Heart left ventricle (tissue), 16 donors: Measurements from ENCODE around the gene UBN1. TPM values are rescaled to one million over a fixed set of nuclear protein-coding genes. Genes with fewer than 3 reads are reported as not detected.

Source experiments
- ATAC-seq, 4 donors: fragments of 200-7000 bp; cut with Tn5 transposase; one replicate each; pipeline ENCODE4 v1.9.1; 2020 to 2022; ENCODE audit warnings: moderate library complexity in 4 of 4, mild to moderate bottlenecking in 3 of 4, moderate number of reproducible peaks in 1 of 4
- DNase-seq, 5 donors: peaks; one replicate each; pipeline ENCODE4 v3.0.0-alpha.2; 2020
- H3K27ac ChIP-seq, 12 donors: fragments of 200-600 bp; sonication (generic) in 4 of 12; one replicate each; pipeline versions ENCODE4 v1.5.0 to v1.8.0; 2016 to 2022; ENCODE audit warnings: mild to moderate bottlenecking in 2 of 12
- H3K27me3 ChIP-seq, 9 donors: fragments of 200-600 bp; sonication (generic) in 2 of 9; one replicate each; pipeline versions ENCODE4 v1.5.1 to v1.8.0; 2016 to 2022; ENCODE audit warnings: mild to moderate bottlenecking in 3 of 9
- H3K36me3 ChIP-seq, 9 donors: fragments of 200-600 bp; sonication (generic) in 2 of 9; one replicate each; pipeline versions ENCODE4 v1.5.0 to v1.8.0; 2018 to 2022; ENCODE audit warnings: mild to moderate bottlenecking in 2 of 9
- H3K4me1 ChIP-seq, 12 donors: fragments of 200-600 bp; sonication (generic) in 4 of 12; one replicate each; pipeline versions ENCODE4 v1.5.0 to v1.8.0; 2016 to 2022; ENCODE audit warnings: mild to moderate bottlenecking in 3 of 12
- H3K4me3 ChIP-seq, 12 donors: fragments of 200-600 bp; sonication (generic) in 4 of 12; one replicate each; pipeline versions ENCODE4 v1.5.0 to v1.8.0; 2017 to 2022; ENCODE audit warnings: mild to moderate bottlenecking in 9 of 12, moderate library complexity in 4 of 12
- H3K9me3 ChIP-seq, 12 donors: fragments of 200-600 bp; sonication (generic) in 4 of 12; one replicate each; pipeline versions ENCODE4 v1.5.0 to v1.8.0; 2016 to 2022; ENCODE audit warnings: mild to moderate bottlenecking in 1 of 12
- POLR2A ChIP-seq, 2 donors: fragments of 450-650 bp; IDR thresholded peaks; one replicate each; pipeline ENCODE4 v1.6.1; 2017; ENCODE audit warnings: antibody characterized with exemption in 2 of 2, mild to moderate bottlenecking in 2 of 2, moderate library complexity in 2 of 2
- WGBS, 4 donors: extraction: QIAGEN DNeasy Blood & Tissue Kit in 2 of 4; methylation state at CpG; one replicate each; pipeline versions ENCODE4 v1.1.5 to v1.1.7; 2013 to 2018; 5-methylcytosine and 5-hydroxymethylcytosine counted together
- intact Hi-C, 10 donors: fragments of 100-400 bp; cut with DNase I; formaldehyde crosslinking; loops; one replicate each; pipeline versions ENCODE4 v1.11.1 to v1.14.2; 2022
- polyA plus RNA-seq, 2 donors: library from polyadenylated mRNA; stranded (reverse); fragments of 200-250 nt; gene quantifications; one replicate each; pipeline ENCODE4 v1.2.3, GENCODE V29; 2013
- total RNA-seq, 9 donors: library from RNA; depleted of rRNA in 2 of 9; stranded (reverse); fragments of >200 nt in 2 of 9; fragmentation: NEBNext Ultra II Directional in 3 of 9; extraction: Animal tissue kit (Norgen Biotek cat#: 25700) in 3 of 9; gene quantifications; one replicate each; pipeline versions ENCODE4 v1.1.0 to v1.2.4, GENCODE V29; 2016 to 2023
- TF ChIP-seq, protein P1 (sequence below), 12 donors: fragments of 200-600 bp; sonication (generic) in 4 of 12; IDR thresholded peaks; one replicate each; pipeline versions ENCODE4 v1.5.0 to v1.8.0; 2018 to 2022; ENCODE audit warnings: antibody characterized with exemption in 12 of 12, mild to moderate bottlenecking in 5 of 12
- donor health status: ischemic (EF 13 %, LVEDD 7.1; RV severe dilation, severe dysfunction).
- donor health status: healthy with polysubstance abuse.
- donor health status: DM: no; HTN: yes; CAD: no.
- donor health status: DM: no; HTN: no; CAD: no.
- donor health status: ischemic (EF 25% LVEDD 6.9; RV normal size, moderate dysfunction).
- donor health status: ischemic (EF 25% LVEDD 5.7; RV mildly dilated, moderate dysfunction).
- donor health status: healthy.
- donor health status: DM: yes; HTN: yes; CAD: no.
- donor health status: ischemic (EF 35%, LVEDD 5.7; RV mildly dilated, moderate dysfunction).
- donor health status: nonischemic (EF 11% LVEDD 7.7; RV severe dilation, severe dysfunction).
- donor health status: DM: yes; HTN: yes; CAD: no.
- donor health status: PGD.
- donor health status: ischemic (EF 29% LVEDD 5.4; RV normal size, mild dysfunction).
- donor health status: nonischemic (EF 23%, LVEDD 6.1; RV moderate dilation, normal function).

UBN1 gene
- total and polyA plus RNA-seq, 11 donors, result 20.3 to 77.9 (median 32.7) TPM

DNA sequence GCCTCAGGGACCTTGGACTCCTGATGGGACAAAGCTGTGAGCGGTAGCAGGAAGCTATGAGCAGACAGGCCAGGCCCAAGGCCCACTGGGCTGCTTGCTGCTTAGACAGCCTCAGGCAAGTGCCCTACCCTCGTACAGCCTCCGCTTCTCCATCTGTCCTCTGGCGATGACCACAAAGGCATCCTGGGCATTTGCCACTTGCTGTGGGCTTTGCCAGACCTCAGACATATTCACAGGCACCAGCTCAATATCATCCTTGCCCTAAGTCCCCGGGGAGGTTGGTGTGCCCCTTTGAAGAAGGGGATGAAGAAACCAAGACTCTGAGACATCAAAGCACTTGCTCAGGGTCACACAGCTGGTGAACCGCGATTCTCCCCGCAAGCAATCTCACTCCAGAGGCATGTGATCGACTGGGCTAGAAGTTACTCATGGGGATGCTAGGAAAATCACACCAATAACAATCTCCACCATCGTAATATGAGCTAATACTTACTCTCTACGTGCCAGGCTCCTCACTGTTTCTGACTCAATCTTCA, 68.0 kb downstream of the UBN1 start:
- no peak for DNase-seq
- TF ChIP-seq POLR2A (IDR thresholded peaks at IDR 0.05), result no peak
- no peaks in the 10 kb centered on the region for H3K27me3 ChIP-seq
- H3K9me3 ChIP-seq, result no peaks in the 10 kb centered on the region
- no peaks in the 10 kb centered on the region for H3K4me1 ChIP-seq
- no peak overlapping the region for H3K4me3 ChIP-seq
- intact Hi-C loops, result no loop called here
- no peaks in the 10 kb centered on the region for H3K36me3 ChIP-seq
- H3K27ac ChIP-seq, result no peak overlapping the region
- WGBS, 4 donors, result 72 to 83% (median 78%) methylated on average over 7 to 11 of the region's 11 CpGs
- ATAC-seq, result no peak

DNA sequence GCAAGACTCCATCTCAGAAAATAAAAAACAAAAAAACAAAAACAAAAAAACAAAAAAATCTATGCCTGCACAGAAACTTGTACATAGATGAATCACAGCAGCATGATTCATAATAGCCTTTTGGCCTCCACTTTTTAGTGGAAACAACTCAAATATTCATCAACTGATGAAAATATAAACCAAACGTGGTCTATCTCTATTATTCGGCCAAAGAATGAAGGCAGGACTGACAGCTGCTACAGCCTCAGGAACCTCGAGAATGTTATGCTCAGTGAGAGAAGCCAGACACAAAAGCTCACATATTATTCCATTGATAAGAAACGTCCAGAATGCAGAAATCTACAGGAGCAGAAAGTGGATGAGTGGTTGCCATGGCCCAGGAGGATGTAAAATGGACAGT, 69.8 kb downstream of the UBN1 start:
- ATAC-seq, result no peak
- TF ChIP-seq, protein P1, sequence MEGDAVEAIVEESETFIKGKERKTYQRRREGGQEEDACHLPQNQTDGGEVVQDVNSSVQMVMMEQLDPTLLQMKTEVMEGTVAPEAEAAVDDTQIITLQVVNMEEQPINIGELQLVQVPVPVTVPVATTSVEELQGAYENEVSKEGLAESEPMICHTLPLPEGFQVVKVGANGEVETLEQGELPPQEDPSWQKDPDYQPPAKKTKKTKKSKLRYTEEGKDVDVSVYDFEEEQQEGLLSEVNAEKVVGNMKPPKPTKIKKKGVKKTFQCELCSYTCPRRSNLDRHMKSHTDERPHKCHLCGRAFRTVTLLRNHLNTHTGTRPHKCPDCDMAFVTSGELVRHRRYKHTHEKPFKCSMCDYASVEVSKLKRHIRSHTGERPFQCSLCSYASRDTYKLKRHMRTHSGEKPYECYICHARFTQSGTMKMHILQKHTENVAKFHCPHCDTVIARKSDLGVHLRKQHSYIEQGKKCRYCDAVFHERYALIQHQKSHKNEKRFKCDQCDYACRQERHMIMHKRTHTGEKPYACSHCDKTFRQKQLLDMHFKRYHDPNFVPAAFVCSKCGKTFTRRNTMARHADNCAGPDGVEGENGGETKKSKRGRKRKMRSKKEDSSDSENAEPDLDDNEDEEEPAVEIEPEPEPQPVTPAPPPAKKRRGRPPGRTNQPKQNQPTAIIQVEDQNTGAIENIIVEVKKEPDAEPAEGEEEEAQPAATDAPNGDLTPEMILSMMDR (IDR thresholded peaks at IDR 0.05), result no peak
- no peak for TF ChIP-seq POLR2A (IDR thresholded peaks at IDR 0.05)
- Histone ChIP-seq H3K9me3 (no peaks in the 10 kb centered on the region), H3K27me3 (no peaks in the 10 kb centered on the region), H3K4me3 (no peak overlapping the region), H3K36me3 (no peaks in the 10 kb centered on the region), H3K4me1 (no peaks in the 10 kb centered on the region), H3K27ac (no peak overlapping the region)
- 33 to 40% (median 35%) methylated on average over 4 of the region's 4 CpGs for WGBS, 4 donors
- no peak for DNase-seq
- intact Hi-C loops, result no loop called here

DNA sequence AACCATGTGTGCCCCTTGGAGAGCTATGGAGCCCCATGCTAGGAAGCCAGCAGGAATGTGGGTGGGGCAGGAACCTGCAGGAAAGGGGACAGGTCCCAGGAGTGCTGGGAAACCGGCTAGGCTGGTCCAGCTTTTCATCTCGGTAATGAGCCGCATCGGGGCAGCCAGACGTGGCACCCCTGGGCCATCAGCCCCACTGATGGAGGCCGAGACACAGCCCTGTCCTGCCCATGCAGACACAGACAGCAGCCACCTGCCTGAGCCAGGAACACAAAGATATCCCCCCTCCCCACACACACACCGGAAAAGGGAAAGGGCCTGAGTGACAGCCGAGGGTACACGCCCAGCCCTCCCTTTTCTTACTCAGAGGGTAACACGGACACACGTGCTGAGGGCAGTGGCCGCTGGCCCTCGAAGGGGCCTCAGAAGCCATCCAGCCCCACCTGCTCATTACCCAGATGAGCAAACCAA, 71.5 kb downstream of the UBN1 start:
- Histone ChIP-seq H3K27me3 (no peaks in the 10 kb centered on the region), H3K4me1 (no peaks in the 10 kb centered on the region), H3K9me3 (no peaks in the 10 kb centered on the region), H3K4me3 (no peak overlapping the region), H3K36me3 (no peaks in the 10 kb centered on the region), H3K27ac (no peak overlapping the region)
- ATAC-seq (no peak), DNase-seq (no peak)
- TF ChIP-seq, protein P1 (IDR thresholded peaks at IDR 0.05), result no peak
- TF ChIP-seq POLR2A (IDR thresholded peaks at IDR 0.05), result no peak
- 42 to 67% (median 56%) methylated on average over 13 of the region's 13 CpGs for WGBS, 4 donors
- intact Hi-C loops, result no loop called here

DNA sequence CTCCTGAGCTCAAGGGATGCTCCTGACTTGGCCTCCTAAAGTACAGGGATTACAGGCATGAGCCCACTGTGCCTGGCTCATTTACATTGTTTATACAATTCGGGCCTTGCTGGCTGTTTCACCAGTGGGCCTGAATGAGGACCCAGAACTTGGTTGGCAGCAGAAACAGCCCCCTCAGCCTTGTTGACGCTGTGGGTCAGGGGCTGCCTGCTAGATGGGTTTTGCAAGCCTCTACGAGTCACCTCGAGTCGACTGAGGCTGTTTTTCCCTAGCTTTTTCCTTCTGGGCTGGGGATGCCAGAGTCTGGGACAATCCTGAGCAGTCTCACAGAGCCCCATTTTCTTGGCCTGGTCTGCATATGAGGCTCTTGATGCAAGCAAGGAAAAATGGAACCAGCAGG, 73.5 kb downstream of the UBN1 start:
- ATAC-seq, result no peak
- no peak for TF ChIP-seq POLR2A (IDR thresholded peaks at IDR 0.05)
- TF ChIP-seq, protein P1 (IDR thresholded peaks at IDR 0.05), result no peak
- Histone ChIP-seq H3K9me3 (peaks cover 0 to under 1% (median 0%) of the 10 kb centered on the region in 12 donors), H3K36me3 (no peaks in the 10 kb centered on the region), H3K4me1 (peaks cover 0 to 7% (median 0%) of the 10 kb centered on the region in 12 donors), H3K4me3 (no peak overlapping the region), H3K27me3 (no peaks in the 10 kb centered on the region), H3K27ac (no peak overlapping the region)
- no peak for DNase-seq
- intact Hi-C loops, result no loop called here
- 82 to 93% (median 88%) methylated on average over 5 of the region's 5 CpGs for WGBS, 4 donors
